HG03575 (cell line): Measurements from ENCODE around the gene STARD13.

ENCODE experiments used
- ATAC-seq: cut with Tn5 transposase; IDR thresholded peaks from one replicate; pipeline ENCODE4 v1.9.1; 2021; ENCODE audit not compliant: unreplicated experiment, insufficient number of reproducible peaks, low FRiP score; ENCODE audit errors: extremely low read depth

STARD13 gene

GRCh38 chr13:33091415-33091774 lies 194.2 kb downstream of the STARD13 start:
- ATAC-seq = no peak

DNA sequence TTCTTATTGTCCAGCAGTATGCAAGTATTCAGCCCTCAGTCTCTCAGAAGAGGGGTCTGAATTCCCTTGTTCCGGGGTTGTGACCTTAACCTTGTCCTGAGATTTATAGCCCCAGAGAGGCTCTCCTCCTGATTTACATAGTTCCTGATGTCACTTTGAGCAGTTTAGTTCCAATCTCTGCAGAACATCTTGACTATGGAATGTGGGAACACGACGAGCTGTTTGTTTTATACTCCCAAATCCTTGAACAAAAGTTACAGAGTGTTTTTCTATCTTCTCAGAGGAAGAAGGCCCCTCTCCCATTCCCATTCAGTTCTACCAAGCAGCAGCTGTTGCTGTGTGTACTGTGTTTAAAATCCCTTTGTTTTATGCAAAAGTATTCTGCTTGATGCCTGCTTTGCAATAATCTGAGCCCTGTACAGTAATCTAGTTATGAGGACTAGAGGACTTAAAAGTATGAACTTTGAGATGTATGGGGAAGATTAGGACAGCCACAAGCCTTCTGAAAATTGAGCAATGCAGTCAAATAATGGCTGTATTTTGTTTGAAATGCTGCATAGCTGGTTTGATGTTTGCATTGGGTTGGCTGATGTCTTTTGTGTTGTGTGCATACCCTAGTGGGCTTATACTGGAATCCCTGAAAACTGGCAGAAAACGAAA lies 194.7 kb downstream of the STARD13 start:
- no peak for ATAC-seq

- ATAC-seq = no peak
Observed at GRCh38 chr13:33089311-33089710, 196.2 kb downstream of the STARD13 start.

DNA sequence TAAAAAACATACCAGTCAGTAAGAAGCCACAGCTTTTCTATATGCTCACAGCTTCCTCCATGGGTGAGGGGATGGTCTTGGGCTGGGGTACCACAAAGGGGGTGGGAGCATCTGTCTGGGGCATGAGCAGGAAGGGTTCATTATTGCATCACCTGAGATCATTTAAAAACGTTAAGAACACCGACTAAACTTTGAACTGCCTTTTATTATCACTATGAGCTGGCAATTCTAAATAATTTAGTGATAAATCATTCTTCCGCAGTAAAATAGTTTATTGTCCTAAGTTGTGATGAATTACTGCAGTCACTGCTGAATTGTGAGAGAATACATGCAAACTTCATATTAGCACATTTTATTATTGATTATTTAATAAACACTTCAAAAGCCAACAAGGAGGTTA lies 197.8 kb downstream of the STARD13 start:
- ATAC-seq = no peak

DNA sequence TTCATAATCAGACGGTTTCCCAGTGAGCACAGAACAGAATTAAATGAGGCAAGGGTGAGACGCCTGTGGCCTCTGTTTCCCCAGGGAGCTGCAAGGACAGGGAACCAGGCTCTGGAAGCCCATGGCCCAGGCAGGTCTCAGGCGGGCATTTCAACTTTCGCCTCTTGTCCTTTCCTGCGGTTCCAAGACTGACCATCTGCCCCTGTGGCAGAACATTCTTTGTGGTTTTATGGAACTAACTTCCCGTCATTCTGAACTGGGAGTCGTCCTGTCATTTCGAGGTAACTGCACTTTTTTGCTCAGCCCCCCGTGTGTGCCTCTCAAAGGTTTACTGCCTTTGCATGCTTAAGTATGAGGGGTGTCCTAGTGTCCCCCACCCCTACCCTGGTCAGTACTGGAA lies 198.5 kb downstream of the STARD13 start:
- ATAC-seq = no peak

GRCh38 chr13:33083054-33083453 lies 202.5 kb downstream of the STARD13 start:
- no peak for ATAC-seq

GRCh38 chr13:33081666-33082065 lies 203.9 kb downstream of the STARD13 start:
- no peak for ATAC-seq

DNA sequence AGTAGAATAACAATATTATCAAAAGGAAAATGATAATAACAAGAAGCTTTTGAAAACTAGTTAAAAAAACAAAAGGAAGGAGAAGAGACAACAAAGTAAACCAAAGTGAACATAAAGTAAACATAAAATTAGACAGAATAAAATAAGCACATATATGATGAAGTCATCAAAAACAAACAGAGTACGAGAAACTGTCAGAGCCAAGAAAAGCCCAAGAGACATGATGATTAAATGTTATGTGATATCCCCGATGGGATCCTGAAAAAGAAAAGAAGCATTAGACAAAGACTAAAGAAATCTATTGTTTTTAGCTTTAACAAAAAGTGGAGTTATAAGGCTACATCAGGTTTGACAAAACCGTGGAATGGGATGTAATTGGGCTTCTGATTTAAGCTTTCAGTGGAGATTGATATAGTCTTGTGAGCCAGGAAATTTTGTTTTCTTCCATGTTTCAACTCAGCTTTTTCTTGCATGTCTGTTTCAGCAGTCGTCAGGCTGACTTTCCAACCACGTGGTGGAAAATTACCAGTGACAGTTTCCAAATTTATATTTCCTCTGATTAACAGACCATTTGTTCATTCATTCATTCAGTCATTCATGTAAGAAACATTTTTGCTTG lies 204.5 kb downstream of the STARD13 start:
- ATAC-seq = no peak

- no peak for ATAC-seq
Observed at GRCh38 chr13:33079960-33080359, 205.6 kb downstream of the STARD13 start.

- no peak for ATAC-seq
Observed at GRCh38 chr13:33078263-33078662, 207.3 kb downstream of the STARD13 start.

GRCh38 chr13:33076001-33076992 lies 209.3 kb downstream of the STARD13 start:
- ATAC-seq = no peak

DNA sequence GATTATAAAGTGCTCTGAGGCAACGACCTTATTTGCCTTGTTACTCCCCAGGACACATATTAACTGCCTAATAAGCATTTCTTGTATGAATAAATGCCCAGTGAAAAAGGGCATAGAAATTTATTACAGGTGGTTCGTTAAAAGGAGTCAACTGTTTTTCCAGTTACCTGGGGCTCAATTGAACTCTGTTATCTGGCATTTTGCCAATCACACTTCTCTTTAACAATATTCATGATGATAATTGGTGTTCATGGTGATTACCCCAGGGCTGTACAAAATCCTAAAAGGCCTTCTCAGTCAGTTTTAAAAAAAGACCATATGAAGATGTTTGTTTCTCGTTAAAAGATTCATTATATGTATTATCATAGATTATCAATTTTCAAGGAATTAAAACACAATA lies 212.2 kb downstream of the STARD13 start:
- ATAC-seq = no peak

DNA sequence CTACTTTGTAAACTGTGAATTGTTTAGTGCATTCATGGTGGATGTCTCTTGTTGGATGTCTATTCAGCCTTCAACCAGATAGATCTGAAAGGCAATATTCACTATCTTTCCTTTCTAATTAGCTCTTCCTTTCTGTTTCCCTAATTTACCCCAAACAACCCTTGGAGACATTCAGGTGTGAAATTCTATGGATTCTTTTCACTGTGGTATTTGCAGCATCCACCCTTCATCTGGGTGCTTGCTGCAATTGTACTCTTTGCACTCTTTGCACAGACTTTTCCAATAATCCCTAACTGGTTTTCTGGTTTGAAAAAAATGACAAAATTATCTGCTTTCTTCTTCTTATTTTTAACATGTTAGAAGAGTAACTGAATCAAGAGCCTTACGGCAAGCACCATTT lies 212.8 kb downstream of the STARD13 start:
- no peak for ATAC-seq

GRCh38 chr13:33072282-33072681 lies 213.3 kb downstream of the STARD13 start:
- no peak for ATAC-seq

DNA sequence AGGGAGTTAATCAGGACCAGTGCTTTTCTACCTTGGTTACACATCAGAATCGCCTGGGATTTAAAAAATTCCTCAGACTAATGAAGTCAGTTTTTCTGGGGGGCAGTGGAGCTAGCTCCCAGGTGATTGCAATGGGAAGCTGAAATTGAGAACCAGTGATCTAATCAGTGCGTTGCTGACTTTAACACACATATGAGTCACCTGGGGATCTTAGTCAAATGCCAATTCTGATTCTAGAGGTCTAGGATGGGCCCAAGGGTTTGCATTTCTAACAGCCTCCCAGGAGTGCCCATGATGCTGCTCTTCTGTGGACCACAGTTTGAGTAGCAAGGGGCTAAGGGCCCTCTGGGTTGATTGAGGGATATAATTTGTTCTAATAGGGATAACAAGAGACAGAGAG lies 214.8 kb downstream of the STARD13 start:
- no peak for ATAC-seq

- ATAC-seq = no peak
Observed at GRCh38 chr13:33069365-33069764, 216.2 kb downstream of the STARD13 start.

DNA sequence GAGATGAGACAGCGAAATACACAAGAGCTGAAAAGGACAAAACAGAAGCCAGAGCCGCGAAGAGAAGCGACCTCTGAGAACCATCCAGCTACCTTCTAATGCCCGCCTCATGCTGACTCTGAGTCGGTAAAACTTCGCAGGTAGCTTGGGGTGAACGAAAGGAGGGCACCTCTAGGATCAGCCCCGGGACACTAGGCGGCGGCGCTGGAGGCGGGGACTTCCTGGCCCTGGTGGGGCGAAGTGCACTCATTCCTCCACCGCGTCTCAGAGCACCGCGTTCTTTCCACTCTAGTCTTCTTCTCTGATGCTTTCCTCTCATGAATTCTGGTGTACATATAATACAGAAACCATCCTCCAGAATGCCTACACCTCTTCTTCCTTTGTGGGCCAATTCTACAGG lies 219.2 kb downstream of the STARD13 start:
- ATAC-seq = no peak

DNA sequence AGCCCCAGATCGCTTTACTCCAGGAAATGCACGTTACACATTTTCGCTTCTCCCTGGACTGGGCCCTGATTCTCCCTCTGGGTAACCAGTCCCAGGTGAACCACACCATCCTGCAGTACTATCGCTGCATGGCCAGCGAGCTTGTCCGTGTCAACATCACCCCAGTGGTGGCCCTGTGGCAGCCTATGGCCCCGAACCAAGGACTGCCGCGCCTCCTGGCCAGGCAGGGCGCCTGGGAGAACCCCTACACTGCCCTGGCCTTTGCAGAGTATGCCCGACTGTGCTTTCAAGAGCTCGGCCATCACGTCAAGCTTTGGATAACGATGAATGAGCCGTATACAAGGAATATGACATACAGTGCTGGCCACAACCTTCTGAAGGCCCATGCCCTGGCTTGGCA lies 224.7 kb downstream of the STARD13 start:
- ATAC-seq = no peak

DNA sequence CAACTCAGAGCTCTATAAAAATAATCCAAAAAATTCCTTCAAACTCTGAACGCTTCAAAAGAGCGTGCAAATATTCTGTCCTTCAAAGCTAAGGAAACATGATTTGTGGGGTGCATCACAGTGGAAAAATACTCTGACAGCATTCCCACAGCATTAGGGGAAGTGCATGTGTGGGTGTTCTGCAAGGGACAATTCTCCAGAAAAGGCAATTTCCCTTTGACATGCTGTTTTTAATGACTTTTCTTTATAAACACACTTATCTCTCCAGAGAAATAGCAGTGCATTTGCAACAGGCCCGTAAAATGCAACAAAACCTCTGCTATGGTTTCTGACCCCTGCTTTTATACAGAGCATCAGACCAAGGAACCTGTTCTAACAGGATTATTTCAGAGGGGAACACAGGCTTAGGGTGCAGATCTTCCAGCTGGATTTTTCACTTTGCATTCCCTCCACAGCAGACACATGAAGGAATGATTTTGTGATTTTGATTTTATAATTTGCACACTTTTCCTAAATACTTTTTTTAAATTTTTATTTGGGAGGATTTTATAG lies 226.7 kb downstream of the STARD13 start:
- ATAC-seq = no peak
